Activated CD8-positive, alpha-beta memory T cell treated with anti-CD3 and anti-CD28 coated beads, Interleukin-2, amount 50 U/mL, for 24 hours (primary cell): ENCODE measurements around the gene SLAMF1.
"Not testable (repeated sequence)": the region's sequence is repeated elsewhere in the genome, so short reads cannot be mapped to it uniquely, and the experiment has no call there.

Experiments
- DNase-seq: peaks from one replicate; pipeline ENCODE4 v3.0.0-alpha.2; 2020; ENCODE audit errors: extremely low read depth

The SLAMF1 gene

GRCh38 chr1:160646711-160647328 is at the start of gene SLAMF1:
SLAMF1 (minus strand) TSS chr1:160647044; CDS start chr1:160646945, 99 bp downstream.
- no peak for DNase-seq

- DNase-seq = not testable (repeated sequence)
Observed at GRCh38 chr1:160692390-160692789, 45.5 kb upstream of the SLAMF1 start.

GRCh38 chr1:160685266-160685665 is 38.4 kb upstream of the SLAMF1 start:
- no peak for DNase-seq

GRCh38 chr1:160682983-160683865 is 36.4 kb upstream of the SLAMF1 start:
- DNase-seq = no peak

- no peak for DNase-seq
Observed at GRCh38 chr1:160681891-160682140, 35.0 kb upstream of the SLAMF1 start.

- DNase-seq = peak; percentile 60
Observed at GRCh38 chr1:160681066-160681890, 34.4 kb upstream of the SLAMF1 start.

- DNase-seq = no peak
Observed at GRCh38 chr1:160680399-160680798, 33.6 kb upstream of the SLAMF1 start.

- DNase-seq = no peak
Observed at GRCh38 chr1:160679893-160680292, 33.0 kb upstream of the SLAMF1 start.

GRCh38 chr1:160676869-160677597 is 30.2 kb upstream of the SLAMF1 start:
- no peak for DNase-seq

GRCh38 chr1:160675641-160676410 is 29.0 kb upstream of the SLAMF1 start:
- DNase-seq = peak; percentile 41

- no peak for DNase-seq
Observed at GRCh38 chr1:160674415-160674814, 27.6 kb upstream of the SLAMF1 start.

- DNase-seq = no peak
Observed at GRCh38 chr1:160672789-160673695, 26.2 kb upstream of the SLAMF1 start.

GRCh38 chr1:160671603-160672517 is 25.0 kb upstream of the SLAMF1 start:
- DNase-seq = no peak

- DNase-seq = no peak
Observed at GRCh38 chr1:160670701-160671100, 23.9 kb upstream of the SLAMF1 start.

- no peak for DNase-seq
Observed at GRCh38 chr1:160669802-160670201, 23.0 kb upstream of the SLAMF1 start.

- no peak for DNase-seq
Observed at GRCh38 chr1:160669276-160669675, 22.4 kb upstream of the SLAMF1 start.

GRCh38 chr1:160667896-160668295 is 21.1 kb upstream of the SLAMF1 start:
- no peak for DNase-seq

- no peak for DNase-seq
Observed at GRCh38 chr1:160666079-160666442, 19.2 kb upstream of the SLAMF1 start.
